CD4-positive, alpha-beta T cell treated with Interleukin-17A for 1 hour (primary cell): ENCODE data around the gene CD274.
"Not testable (repeated sequence)": the region's sequence is repeated elsewhere in the genome, so short reads cannot be mapped to it uniquely, and the experiment has no call there.

Experiments
- DNase-seq: peaks from one replicate; pipeline ENCODE4 v3.0.0-alpha.2; 2020

CD274 gene

DNA sequence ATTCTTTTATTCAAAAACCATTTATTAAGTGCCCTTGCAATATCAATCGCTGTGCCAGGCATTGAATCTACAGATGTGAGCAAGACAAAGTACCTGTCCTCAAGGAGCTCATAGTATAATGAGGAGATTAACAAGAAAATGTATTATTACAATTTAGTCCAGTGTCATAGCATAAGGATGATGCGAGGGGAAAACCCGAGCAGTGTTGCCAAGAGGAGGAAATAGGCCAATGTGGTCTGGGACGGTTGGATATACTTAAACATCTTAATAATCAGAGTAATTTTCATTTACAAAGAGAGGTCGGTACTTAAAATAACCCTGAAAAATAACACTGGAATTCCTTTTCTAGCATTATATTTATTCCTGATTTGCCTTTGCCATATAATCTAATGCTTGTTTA lies 18.5 kb downstream of the CD274 start:
- no peak for DNase-seq

GRCh38 chr9:5470122-5470521 lies 19.8 kb downstream of the CD274 start:
- DNase-seq, result no peak

- no peak for DNase-seq
Measured at GRCh38 chr9:5470816-5471215, 20.5 kb downstream of the CD274 start.

- not testable (repeated sequence) for DNase-seq
Measured at GRCh38 chr9:5475611-5476010, 25.3 kb downstream of the CD274 start.

GRCh38 chr9:5478206-5478605 lies 27.9 kb downstream of the CD274 start:
- no peak for DNase-seq

- DNase-seq, result no peak
Measured at GRCh38 chr9:5479994-5480694, 29.8 kb downstream of the CD274 start.

DNA sequence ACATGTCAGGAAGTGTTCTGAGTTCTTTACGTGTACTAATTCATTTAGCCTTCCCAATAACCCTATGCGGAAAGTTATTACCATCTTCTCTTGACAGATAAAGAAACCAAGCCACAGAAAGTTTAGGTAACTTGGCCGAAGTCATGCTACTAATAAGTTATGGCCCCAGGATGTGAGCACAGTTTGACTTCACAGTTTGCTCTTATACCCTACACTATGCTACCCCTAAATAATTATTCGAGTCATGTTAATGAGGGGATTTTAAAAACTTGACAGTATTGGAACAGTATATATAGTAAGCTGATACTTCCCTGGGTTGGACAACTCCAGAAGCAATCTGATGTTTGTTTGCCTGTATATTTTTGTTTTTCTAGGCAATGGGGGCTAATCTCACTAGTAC lies 30.6 kb downstream of the CD274 start:
- DNase-seq, result no peak

DNA sequence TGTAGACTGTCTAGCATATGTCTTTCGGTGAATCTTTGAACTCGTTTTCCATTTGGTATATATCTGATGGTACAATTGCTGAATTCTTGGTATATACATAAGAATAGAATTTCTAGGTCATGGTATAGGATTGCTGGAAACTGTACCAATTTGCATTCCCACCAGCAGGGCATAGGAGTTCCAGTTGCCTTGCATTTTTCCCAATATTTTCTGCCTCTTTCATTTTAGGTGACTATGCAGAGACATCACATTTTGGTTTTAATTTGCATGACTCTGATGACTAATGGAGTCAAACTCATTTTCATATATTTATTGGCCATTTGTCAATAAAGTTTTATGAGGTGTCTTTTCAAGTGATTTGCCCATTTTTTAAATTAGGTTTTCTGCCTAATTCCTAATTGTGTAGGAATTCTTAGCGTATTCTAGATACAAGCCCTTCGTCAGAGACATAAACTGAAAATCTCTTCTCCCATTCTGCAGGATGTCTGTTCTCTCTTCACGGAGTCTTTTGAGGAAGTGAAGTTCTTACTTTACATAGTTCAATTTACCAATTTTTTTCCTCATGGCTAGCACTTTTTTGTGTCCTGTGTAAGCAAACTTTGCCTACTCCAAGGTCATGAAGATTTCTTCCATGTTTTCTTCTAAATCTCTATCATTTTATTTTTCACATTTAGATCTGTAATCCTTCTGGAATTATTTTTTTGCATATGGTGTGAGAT lies 31.1 kb downstream of the CD274 start:
- no peak for DNase-seq

DNA sequence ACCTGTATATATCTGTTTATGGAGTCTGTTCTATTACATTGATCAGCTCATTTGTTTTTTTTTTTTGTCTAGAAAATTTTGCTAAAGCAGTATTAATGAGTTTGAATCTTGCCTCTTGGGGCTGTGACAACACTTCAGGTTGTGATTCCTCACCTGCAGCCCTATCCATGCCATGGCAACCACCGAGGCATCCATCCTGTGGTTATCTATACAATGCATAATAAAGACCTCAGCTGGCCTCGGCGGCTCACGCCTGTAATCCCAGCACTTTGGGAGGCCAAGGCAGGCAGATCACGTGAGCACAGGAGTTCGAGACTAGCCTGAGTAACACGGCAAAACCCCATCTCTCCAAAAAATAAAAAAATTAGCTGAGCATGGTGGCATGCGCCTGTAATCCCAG lies 31.9 kb downstream of the CD274 start:
- DNase-seq, result no peak

DNA sequence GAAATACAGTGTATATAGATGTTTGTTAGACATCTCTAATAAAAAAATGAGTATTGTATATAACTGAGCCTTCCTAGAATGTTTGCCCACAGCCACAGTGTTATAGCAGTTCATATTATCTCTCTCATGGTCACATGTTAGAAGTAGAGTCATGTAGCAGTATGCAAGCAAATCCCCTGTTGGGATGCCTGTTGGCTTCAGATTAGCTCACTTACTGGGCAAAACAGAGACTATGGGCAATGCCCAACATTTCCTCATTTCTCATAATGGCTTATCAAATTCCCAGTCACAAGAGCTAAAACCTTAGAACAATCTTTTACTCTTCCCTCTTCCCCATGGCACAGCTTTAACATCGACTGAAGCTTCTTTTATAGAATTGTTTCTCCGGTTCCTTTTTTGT lies 33.0 kb downstream of the CD274 start:
- no peak for DNase-seq

DNA sequence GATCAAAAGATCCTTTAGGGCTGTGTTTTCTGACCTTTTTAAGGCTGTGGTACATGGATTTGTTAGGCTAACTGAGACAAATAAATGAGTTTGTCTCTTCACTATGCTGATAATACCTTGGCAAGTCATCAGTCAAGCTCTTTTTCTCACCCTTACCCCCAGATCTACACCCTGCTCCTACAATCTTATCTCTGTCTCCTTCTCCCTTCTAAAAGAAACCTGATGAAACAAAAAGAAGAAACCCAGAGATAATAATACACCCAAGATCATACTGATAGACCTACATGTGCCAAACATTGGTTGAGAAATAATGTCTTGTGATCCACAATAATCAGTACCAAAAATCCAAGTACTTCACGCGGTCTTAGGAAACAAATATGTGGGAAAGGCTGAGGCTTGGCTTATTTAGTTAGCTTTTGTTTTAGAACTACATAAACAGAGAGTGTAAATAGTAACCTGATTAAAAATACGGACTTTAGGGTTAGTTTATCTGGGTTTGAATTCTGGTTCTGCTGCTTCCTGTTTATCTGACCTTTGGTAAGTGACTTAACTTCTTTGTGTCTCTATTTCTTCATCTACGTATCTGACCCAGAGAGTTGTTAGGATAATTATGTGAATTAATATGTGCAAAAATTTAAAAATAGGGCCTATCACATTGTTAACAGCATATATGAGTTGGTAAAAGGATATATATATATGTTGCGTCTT lies 35.2 kb downstream of the CD274 start:
- DNase-seq, result no peak

- DNase-seq, result no peak
Measured at GRCh38 chr9:5486988-5487387, 36.6 kb downstream of the CD274 start.

GRCh38 chr9:5488221-5489008 lies 38.1 kb downstream of the CD274 start:
- no peak for DNase-seq

- DNase-seq, result no peak
Measured at GRCh38 chr9:5489630-5490490, 39.5 kb downstream of the CD274 start.

DNA sequence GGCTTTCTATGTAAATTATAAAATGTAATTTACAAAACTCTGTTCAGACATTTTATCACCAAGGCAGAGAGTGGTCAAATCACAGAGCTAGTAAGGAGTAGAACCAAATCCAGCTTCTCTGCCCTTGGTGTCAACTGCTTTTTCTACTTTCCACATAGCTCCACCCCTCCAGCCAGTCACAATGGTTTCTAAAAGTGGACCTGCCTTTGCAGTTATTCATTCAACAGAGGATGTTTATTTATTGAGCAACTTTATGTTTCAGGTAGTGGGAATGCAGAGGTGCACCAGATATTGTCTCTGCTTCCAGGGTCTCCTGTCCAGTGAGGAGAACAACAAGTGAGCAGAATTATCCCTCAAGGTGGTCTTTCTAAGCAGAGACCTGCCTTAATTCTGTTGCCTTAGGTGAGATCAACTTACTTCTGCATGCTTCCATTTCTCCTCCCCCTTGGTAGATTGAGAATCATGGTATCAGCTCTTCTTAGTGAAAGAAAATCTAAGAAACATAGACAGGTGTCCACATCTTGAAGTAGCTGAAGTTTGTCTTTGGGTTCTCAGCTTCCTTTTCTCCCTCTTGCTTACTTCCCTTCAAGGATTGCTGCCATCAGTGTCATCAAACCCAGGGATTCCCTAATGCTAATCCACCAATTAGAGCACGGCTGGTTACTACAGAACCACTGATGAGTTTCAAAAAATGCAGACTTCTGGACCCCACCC lies 42.8 kb downstream of the CD274 start:
- DNase-seq, result no peak

GRCh38 chr9:5493679-5494511 lies 43.6 kb downstream of the CD274 start:
- DNase-seq, result peak; percentile 30

- not testable (repeated sequence) for DNase-seq
Measured at GRCh38 chr9:5494765-5495164, 44.4 kb downstream of the CD274 start.

GRCh38 chr9:5499157-5499556 lies 48.8 kb downstream of the CD274 start:
- no peak for DNase-seq

DNA sequence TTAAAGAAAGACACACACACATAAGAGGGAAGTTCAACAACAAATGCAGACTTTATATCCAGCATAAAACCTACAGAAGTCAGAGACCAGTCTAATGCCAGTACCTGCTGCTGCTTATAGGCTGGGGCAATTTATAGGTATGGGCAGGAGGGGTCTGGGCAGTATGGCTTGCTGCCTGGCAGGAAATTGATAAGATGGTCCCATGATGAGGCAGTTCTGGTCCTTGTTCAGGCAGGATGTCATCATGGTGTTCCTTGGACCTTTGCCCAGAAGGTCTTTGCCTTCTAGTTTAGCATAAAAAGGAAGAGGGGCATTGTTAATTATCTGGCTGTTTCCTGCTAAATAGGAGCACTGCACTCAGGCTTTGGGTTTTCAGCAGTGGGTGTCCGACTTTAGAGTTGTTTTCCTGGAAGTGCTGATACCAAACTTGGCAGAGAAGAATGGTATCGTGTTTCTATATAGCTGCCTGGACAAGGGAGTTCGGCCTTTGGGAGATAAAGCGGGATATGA lies 49.6 kb downstream of the CD274 start:
- DNase-seq, result no peak
